ENCODE results near the gene NDC1. TPM values are rescaled to one million over a fixed set of nuclear protein-coding genes. Genes with fewer than 3 reads are reported as not detected.

The NDC1 gene
- total RNA-seq, 2 experiments from 2014 or later: 48.1 to 49.0 TPM

GRCh38 chr1:53725238-53725689, 112.8 kb downstream of the NDC1 start:
- ChIA-PET CTCF (no interaction called here), POLR2A (no interaction called here)

- ChIA-PET POLR2A (no interaction called here), CTCF (no interaction called here)
These were observed 116.1 kb downstream of the NDC1 start for GRCh38 chr1:53722025-53722424.

GRCh38 chr1:53721088-53721487, 117.0 kb downstream of the NDC1 start:
- CTCF ChIA-PET: no interaction called here
- POLR2A ChIA-PET: no interaction called here

- ChIA-PET CTCF (no interaction called here), POLR2A (no interaction called here)
These were observed 118.6 kb downstream of the NDC1 start for GRCh38 chr1:53719469-53719868.

- ChIA-PET POLR2A (no interaction called here), CTCF (no interaction called here)
These were observed 119.7 kb downstream of the NDC1 start for GRCh38 chr1:53718443-53718842.

GRCh38 chr1:53717025-53717804, 120.9 kb downstream of the NDC1 start:
- POLR2A ChIA-PET: no interaction called here
- CTCF ChIA-PET: no interaction called here

GRCh38 chr1:53716150-53716549, 121.9 kb downstream of the NDC1 start:
- ChIA-PET CTCF (interaction anchor here (0.9 kb wide), 1 partner anchor 18 kb away, joined by 3 read pairs; no protein-coding TSS in a partner anchor), POLR2A (interaction anchor here (0.5 kb wide), 1 partner anchor 14 kb away, joined by 3 read pairs; no protein-coding TSS in a partner anchor)

- ChIA-PET CTCF (no interaction called here), POLR2A (no interaction called here)
These were observed 122.6 kb downstream of the NDC1 start for GRCh38 chr1:53715478-53715877.

Other genes starting within 250 kb of the NDC1 start
- gene GLIS1, start 99.1 kb downstream of the NDC1 start, total RNA-seq: not detected
- 10 to 100 TPM; 16.2 to 17.2 TPM for gene YIPF1, start 51.5 kb upstream of the NDC1 start, total RNA-seq
- not detected for gene DIO1, start 55.9 kb upstream of the NDC1 start, total RNA-seq
- 10 to 100 TPM; 54.8 to 55.1 TPM for gene IFT25, start 107.4 kb upstream of the NDC1 start, total RNA-seq
- gene LRRC42, start 108.1 kb upstream of the NDC1 start, total RNA-seq: 10 to 100 TPM; 26.9 to 28.1 TPM
- not detected for gene LDLRAD1, start 179.9 kb upstream of the NDC1 start, total RNA-seq
- gene TMEM59, start 214.9 kb upstream of the NDC1 start, total RNA-seq: 100 to 1,000 TPM; 117 to 124 TPM
- gene TCEANC2, start 215.3 kb upstream of the NDC1 start, total RNA-seq: 10 to 100 TPM in 1 of 2 experiments, 1 to 10 TPM in 1; 9.1 to 11.5 TPM